ENCODE results near the gene FDXR.

DNA sequence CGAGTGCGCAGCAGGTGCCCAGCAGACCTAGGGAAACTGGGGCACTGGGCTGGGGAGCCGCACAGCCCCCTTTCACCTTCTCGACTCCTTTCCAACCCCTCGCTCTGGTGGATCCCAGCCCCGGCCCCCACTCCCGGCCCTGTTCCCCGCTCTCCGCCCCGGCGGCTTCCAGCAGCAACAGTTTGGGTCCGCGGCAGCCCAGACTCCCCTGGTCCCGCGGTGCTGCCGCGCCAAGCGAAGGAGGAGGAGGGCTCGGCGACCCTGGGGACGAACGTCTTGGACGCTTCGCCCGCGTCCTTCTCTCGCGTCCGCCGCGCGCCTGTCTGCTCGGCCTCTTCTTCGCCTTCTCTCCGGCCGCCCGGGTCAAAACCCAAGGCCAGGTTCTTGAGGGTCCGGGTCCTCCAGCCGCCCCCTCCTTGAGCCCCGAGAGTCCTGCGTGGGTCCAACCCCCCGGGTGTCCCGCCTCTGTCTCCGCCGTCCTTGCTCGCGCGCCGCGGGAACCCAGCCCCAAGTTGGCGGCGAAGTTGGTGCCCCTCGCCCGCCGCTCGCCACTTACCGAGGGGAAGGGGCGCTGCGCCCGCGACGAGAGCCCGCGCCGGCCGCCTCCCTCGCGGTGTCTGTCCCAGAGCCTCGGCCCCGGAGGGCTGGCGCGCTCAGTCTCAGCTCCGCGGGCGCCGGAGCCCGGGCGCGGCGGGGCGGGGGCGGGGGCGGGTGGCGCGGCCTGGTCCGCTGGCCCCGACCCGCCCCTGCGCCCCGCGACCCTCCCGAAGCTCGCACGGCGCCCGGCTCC is 11.7 kb downstream of the FDXR start:
- no peak for TF ChIP-seq SPI1 (IDR thresholded peaks at IDR 0.05; ENCODE audit: low read depth, low read length)
- TF ChIP-seq TAF1 (IDR thresholded peaks at IDR 0.05; ENCODE audit: low read depth, low read length), result no peak
